GM18502 (cell line): Measurements from ENCODE around the gene MICU2.
"Not testable (repeated sequence)": the region's sequence is repeated elsewhere in the genome, so short reads cannot be mapped to it uniquely, and the experiment has no call there.

Experiments
- ATAC-seq: cut with Tn5 transposase; IDR thresholded peaks from one replicate; pipeline ENCODE4 v1.9.1; 2021; ENCODE audit warnings: mild to moderate bottlenecking; ENCODE audit not compliant: unreplicated experiment, poor library complexity

Gene MICU2

GRCh38 chr13:21596722-21597121 is 7.2 kb downstream of the MICU2 start:
- no peak for ATAC-seq

GRCh38 chr13:21595546-21595822 is 8.5 kb downstream of the MICU2 start:
- ATAC-seq = peak; percentile 77

- peak; percentile 70 for ATAC-seq
Observed at GRCh38 chr13:21594715-21595545, 9.0 kb downstream of the MICU2 start.

GRCh38 chr13:21590665-21591456 is 13.1 kb downstream of the MICU2 start:
- ATAC-seq = not testable (repeated sequence)

GRCh38 chr13:21590231-21590630 is 13.7 kb downstream of the MICU2 start:
- no peak for ATAC-seq

- ATAC-seq = not testable (repeated sequence)
Observed at GRCh38 chr13:21589510-21589909, 14.5 kb downstream of the MICU2 start.

DNA sequence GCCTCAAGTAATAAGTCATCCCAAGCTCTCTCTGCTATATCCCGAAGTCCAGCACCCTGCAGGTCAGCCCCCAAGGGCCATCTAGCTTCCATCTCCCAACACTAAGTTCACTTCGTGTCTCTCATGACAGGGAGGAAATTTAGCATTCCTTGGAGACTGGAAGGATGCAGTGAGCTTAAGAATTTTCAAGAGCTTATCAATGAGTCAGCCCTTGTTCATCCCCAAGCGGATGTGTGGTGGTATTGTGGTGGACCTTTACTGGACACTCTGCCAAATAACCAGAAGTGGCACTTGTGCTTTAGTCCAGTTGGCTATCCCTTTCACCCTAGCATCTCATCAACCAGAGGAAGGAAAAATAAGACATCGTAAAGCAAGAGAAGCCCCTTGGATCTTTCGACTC is 15.6 kb downstream of the MICU2 start:
- ATAC-seq = not testable (repeated sequence)

DNA sequence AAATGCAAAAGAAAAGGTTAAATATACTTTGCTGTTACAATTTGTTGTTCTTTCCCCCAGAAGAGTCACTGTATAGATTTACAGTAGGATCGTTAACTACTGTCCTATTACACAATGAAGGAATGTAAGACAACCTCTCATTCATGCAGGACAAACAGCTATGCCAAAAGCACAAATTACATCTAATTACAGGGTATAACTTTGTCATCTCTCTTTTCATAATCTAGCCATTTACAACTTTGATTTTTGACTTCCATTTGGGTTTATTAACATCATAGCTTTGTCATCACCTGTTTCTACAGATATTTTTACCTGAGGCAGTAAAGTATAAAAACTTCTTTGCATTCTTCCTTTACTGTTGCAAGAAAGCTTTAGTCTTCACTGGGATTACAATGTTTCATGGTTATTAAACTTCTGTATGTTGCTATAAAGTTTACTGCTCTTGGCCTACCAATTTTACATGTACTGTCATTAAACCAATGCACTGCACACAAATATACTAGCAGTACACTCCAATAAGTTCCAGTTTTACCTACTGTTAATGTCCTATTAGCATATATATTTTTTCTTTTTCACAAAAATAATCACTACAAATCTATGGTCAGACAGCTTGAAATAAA is 18.9 kb downstream of the MICU2 start:
- ATAC-seq = no peak

GRCh38 chr13:21583478-21583877 is 20.5 kb downstream of the MICU2 start:
- ATAC-seq = no peak

DNA sequence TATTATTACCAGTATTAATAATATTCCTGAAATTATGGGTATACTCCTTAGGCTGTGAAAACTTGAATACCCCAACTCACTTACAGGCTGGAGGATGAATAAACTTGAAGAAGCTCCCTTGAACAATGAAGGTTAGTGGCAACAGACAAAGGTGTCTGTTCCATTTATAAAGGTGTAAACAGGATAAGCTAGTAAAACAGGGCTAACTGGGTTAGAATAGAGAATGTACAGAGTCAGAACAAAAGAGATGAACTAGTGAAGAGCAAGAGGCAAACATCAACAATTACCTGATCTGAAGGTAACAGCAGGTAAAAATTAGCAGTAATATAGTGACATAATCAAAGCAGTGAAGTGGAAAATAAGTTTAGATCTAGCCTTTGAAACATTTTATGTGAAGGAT is 23.2 kb downstream of the MICU2 start:
- no peak for ATAC-seq

- no peak for ATAC-seq
Observed at GRCh38 chr13:21579754-21580316, 24.1 kb downstream of the MICU2 start.

- no peak for ATAC-seq
Observed at GRCh38 chr13:21578748-21579147, 25.2 kb downstream of the MICU2 start.

GRCh38 chr13:21576426-21576825 is 27.5 kb downstream of the MICU2 start:
- ATAC-seq = no peak

- no peak for ATAC-seq
Observed at GRCh38 chr13:21573920-21574712, 29.9 kb downstream of the MICU2 start.

- ATAC-seq = no peak
Observed at GRCh38 chr13:21569686-21570085, 34.3 kb downstream of the MICU2 start.

DNA sequence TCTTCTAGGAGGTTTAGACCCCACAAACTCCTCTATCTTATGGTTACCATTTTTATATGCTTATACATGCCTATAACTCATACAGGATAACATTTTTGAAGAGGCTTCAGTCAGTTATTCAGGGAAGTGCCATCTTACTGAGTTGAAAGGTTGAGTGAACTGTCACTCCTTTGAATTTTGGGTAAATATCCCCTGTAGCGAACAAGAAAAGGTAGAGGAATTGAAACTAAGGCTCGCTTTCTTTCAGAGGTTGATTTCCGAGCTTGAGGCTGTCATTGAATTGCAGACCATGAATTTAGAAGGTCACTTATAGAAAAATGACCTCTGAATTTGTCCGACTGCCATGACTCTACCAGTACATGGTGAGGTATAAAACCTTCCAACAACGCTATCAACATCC is 35.1 kb downstream of the MICU2 start:
- ATAC-seq = no peak

- no peak for ATAC-seq
Observed at GRCh38 chr13:21567714-21568113, 36.3 kb downstream of the MICU2 start.

- no peak for ATAC-seq
Observed at GRCh38 chr13:21557995-21558394, 46.0 kb downstream of the MICU2 start.

DNA sequence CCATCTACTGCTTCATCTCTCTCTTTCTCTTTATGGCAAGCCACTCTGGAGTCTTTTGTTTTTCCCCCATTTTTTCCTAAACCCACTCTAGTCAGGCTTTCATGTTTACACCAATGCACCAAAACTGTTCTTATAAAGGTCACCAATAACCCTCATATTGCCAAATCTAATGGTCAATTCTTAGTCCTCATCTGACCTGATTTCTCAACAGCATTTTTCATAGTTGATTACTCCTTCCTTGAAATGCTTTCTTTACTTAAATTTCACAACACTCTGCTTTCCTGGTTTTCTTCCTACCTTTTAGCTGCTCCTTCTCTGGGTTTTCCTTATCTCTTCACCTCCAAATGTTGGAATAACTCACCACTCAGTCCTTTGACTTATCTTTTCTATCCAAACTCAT is 47.9 kb downstream of the MICU2 start:
- no peak for ATAC-seq

- not testable (repeated sequence) for ATAC-seq
Observed at GRCh38 chr13:21553261-21553660, 50.7 kb downstream of the MICU2 start.
